C4-2B (cell line): ENCODE data around the gene GIMAP4.

Experiments used
- ZFX ChIP-seq: fragments of 450-650 bp; IDR thresholded peaks from 2 replicates; pipeline ENCODE4 v1.6.1; 2017
- TF ChIP-seq, protein P1 (sequence below): fragments of 450-650 bp; conservative IDR thresholded peaks from 2 replicates; pipeline ENCODE4 v1.5.1; 2017; ENCODE audit warnings: mild to moderate bottlenecking

GRCh38 chr7:150566123-150566522 lies 1.1 kb upstream of the GIMAP4 start:
- TF ChIP-seq, protein P1, sequence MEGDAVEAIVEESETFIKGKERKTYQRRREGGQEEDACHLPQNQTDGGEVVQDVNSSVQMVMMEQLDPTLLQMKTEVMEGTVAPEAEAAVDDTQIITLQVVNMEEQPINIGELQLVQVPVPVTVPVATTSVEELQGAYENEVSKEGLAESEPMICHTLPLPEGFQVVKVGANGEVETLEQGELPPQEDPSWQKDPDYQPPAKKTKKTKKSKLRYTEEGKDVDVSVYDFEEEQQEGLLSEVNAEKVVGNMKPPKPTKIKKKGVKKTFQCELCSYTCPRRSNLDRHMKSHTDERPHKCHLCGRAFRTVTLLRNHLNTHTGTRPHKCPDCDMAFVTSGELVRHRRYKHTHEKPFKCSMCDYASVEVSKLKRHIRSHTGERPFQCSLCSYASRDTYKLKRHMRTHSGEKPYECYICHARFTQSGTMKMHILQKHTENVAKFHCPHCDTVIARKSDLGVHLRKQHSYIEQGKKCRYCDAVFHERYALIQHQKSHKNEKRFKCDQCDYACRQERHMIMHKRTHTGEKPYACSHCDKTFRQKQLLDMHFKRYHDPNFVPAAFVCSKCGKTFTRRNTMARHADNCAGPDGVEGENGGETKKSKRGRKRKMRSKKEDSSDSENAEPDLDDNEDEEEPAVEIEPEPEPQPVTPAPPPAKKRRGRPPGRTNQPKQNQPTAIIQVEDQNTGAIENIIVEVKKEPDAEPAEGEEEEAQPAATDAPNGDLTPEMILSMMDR, result no peak
- TF ChIP-seq ZFX, result no peak
